SK-N-SH (cell line): ENCODE measurements around the gene CCSER1. TPM values are rescaled to one million over a fixed set of nuclear protein-coding genes. Genes with fewer than 3 reads are reported as not detected.

Experiments
- CTCF ChIA-PET: fragments of 300-600, 350-600 bp; formaldehyde crosslinking; extraction: SDS; loops from one replicate; lab custom pipeline; 2021; lab: Yijun Ruan, JAX
- POLR2A ChIA-PET: fragments of 350-600 bp; sonication (Branson Sonifier 250); formaldehyde crosslinking; extraction: SDS; loops from one replicate; lab custom pipeline; 2020; ENCODE audit warnings: antibody characterized with exemption, inconsistent platforms; lab: Yijun Ruan, JAX
- DNase-seq: peaks from one replicate; pipeline ENCODE4 v3.0.0; 2012
- H2AFZ ChIP-seq: fragments of 200-600 bp; sonication (generic); 2 replicates; pipeline ENCODE4 v1.8.1; 2016; ENCODE audit warnings: antibody characterized with exemption, mild to moderate bottlenecking, low read depth
- H3F3A ChIP-seq: fragments of 200-600 bp; sonication (generic); replicated peaks from 2 replicates; pipeline ENCODE3; 2016; ENCODE audit warnings: antibody characterized with exemption, mild to moderate bottlenecking; ENCODE audit not compliant: insufficient read depth
- H3K27ac ChIP-seq, 2 experiments: fragments of 200-500 bp in 1 of 2; fragments of 200-600 bp in 1 of 2; sonication (Bioruptor generic) in 1 of 2; sonication (generic), shearing (Covaris generic) in 1 of 2; 2 replicates each; pipeline versions ENCODE4 v1.5.1 to v1.6.1; 2014 to 2016; ENCODE audit warnings: low read depth in 2 of 2, inconsistent platforms in 1 of 2, low read length in 1 of 2, mild to moderate bottlenecking in 1 of 2, mixed read lengths in 1 of 2
- H3K27me3 ChIP-seq: fragments of 200-600 bp; sonication (generic), shearing (Covaris generic); 2 replicates; pipeline ENCODE4 v1.6.1; 2016; ENCODE audit warnings: mixed run types; ENCODE audit not compliant: insufficient read depth
- H3K36me3 ChIP-seq, 2 experiments: fragments of 200-500 bp in 1 of 2; fragments of 200-600 bp in 1 of 2; sonication (Bioruptor generic) in 1 of 2; sonication (generic) in 1 of 2; replicated peaks in 1 of 2; 2 replicates each; pipeline versions ENCODE3 to v1.5.1; 2014 to 2016; ENCODE audit warnings: low read length in 1 of 2, mild to moderate bottlenecking in 1 of 2; ENCODE audit not compliant: insufficient read depth in 2 of 2, control insufficient read depth in 1 of 2
- H3K4me1 ChIP-seq, 2 experiments: fragments of 200-500 bp in 1 of 2; fragments of 200-600 bp in 1 of 2; sonication (Bioruptor generic) in 1 of 2; sonication (generic), shearing (Covaris generic) in 1 of 2; 2 replicates each; pipeline versions ENCODE4 v1.5.1 to v1.6.1; 2014 to 2016; ENCODE audit warnings: low read depth in 1 of 2, low read length in 1 of 2, mixed run types in 1 of 2; ENCODE audit not compliant: insufficient read depth in 2 of 2, control insufficient read depth in 1 of 2
- H3K4me2 ChIP-seq: fragments of 200-600 bp; sonication (generic), shearing (Covaris generic); 2 replicates; pipeline ENCODE4 v1.6.1; 2017; ENCODE audit warnings: mixed run types
- H3K4me3 ChIP-seq, 2 experiments: fragments of 200-500 bp in 1 of 2; fragments of 200-600 bp in 1 of 2; sonication (Bioruptor generic) in 1 of 2; sonication (generic), shearing (Covaris generic) in 1 of 2; 2 replicates each; pipeline versions ENCODE4 v1.5.1 to v1.8.1; 2014 to 2016; ENCODE audit warnings: low read depth in 2 of 2, inconsistent platforms in 1 of 2, low read length in 1 of 2, mild to moderate bottlenecking in 1 of 2, mixed read lengths in 1 of 2, moderate library complexity in 1 of 2
- H3K79me2 ChIP-seq: fragments of 200-600 bp; sonication (generic); 2 replicates; pipeline ENCODE4 v1.8.1; 2017; ENCODE audit warnings: mild to moderate bottlenecking; ENCODE audit not compliant: insufficient read depth
- H3K9ac ChIP-seq: fragments of 200-600 bp; sonication (generic); 2 replicates; pipeline ENCODE4 v1.6.1; 2017; ENCODE audit warnings: mixed run types
- H3K9me2 ChIP-seq: fragments of 200-600 bp; sonication (generic); 2 replicates; pipeline ENCODE4 v1.6.1; 2017; ENCODE audit warnings: mixed run types
- H3K9me3 ChIP-seq: fragments of 200-600 bp; sonication (generic); 2 replicates; pipeline ENCODE4 v1.6.1; 2017; ENCODE audit warnings: mixed run types, mild to moderate bottlenecking, moderate library complexity
- H4K20me1 ChIP-seq: fragments of 200-600 bp; sonication (generic); 2 replicates; pipeline ENCODE4 v1.6.1; 2017; ENCODE audit warnings: mild to moderate bottlenecking, mixed run types; ENCODE audit not compliant: insufficient read depth
- CHD2 ChIP-seq: fragments of 150-350 bp; IDR thresholded peaks from 2 replicates; pipeline ENCODE4 v1.6.1; 2018; ENCODE audit warnings: low read length; ENCODE audit not compliant: partially characterized antibody
- EP300 ChIP-seq, 2 experiments: IDR thresholded peaks; 2 replicates each; pipeline versions ENCODE4 v1.4.0 to v1.6.1; 2012; ENCODE audit warnings: borderline replicate concordance in 1 of 2, low read depth in 1 of 2, low read length in 1 of 2
- EZH2phosphoT487 ChIP-seq: fragments of 200-600 bp; sonication (generic); IDR thresholded peaks from 2 replicates; pipeline ENCODE4 v1.6.1; 2017; ENCODE audit warnings: low read depth, mixed run types, mild to moderate bottlenecking, antibody characterized with exemption, moderate library complexity, borderline replicate concordance
- FOXJ3 ChIP-seq: sonication (generic); formaldehyde crosslinking; IDR thresholded peaks from 2 replicates; pipeline ENCODE4 v1.5.1; 2020; ENCODE audit warnings: mild to moderate bottlenecking, missing genetic modification reagents
- MEF2A ChIP-seq: IDR thresholded peaks from 2 replicates; pipeline ENCODE4 v1.4.0; 2012; ENCODE audit warnings: low read depth, borderline replicate concordance
- MXI1 ChIP-seq: IDR thresholded peaks from 2 replicates; pipeline ENCODE4 v1.6.1; 2012; ENCODE audit warnings: mild to moderate bottlenecking, low read depth, low read length, improper control_type of control experiment
- NFIC ChIP-seq: IDR thresholded peaks from 2 replicates; pipeline ENCODE4 v1.4.0; 2012; ENCODE audit warnings: borderline replicate concordance
- PBX3 ChIP-seq: IDR thresholded peaks from 2 replicates; pipeline ENCODE4; 2012
- RCOR1 ChIP-seq: fragments of 150-350 bp; IDR thresholded peaks from 2 replicates; pipeline ENCODE4 v1.6.1; 2017; ENCODE audit warnings: antibody characterized with exemption, low read length
- RFX5 ChIP-seq: IDR thresholded peaks from 2 replicates; pipeline ENCODE4 v1.6.1; 2012; ENCODE audit warnings: mild to moderate bottlenecking, improper control_type of control experiment, low read length
- RXRA ChIP-seq: IDR thresholded peaks from 2 replicates; pipeline ENCODE4 v1.4.0; 2012; ENCODE audit warnings: low read depth, mild to moderate bottlenecking, borderline replicate concordance
- SIN3A ChIP-seq: IDR thresholded peaks from 2 replicates; pipeline ENCODE4 v1.6.1; 2012; ENCODE audit warnings: low read depth, mild to moderate bottlenecking, low read length, moderate library complexity, borderline replicate concordance
- SMC3 ChIP-seq: IDR thresholded peaks from 2 replicates; pipeline ENCODE4 v1.6.1; 2012; ENCODE audit warnings: low read depth, low read length, improper control_type of control experiment
- TAF1 ChIP-seq: IDR thresholded peaks from 2 replicates; pipeline ENCODE4 v1.6.1; 2012; ENCODE audit warnings: low read depth, mild to moderate bottlenecking, low read length, moderate library complexity, borderline replicate concordance
- TCF12 ChIP-seq: IDR thresholded peaks from 2 replicates; pipeline ENCODE4 v1.4.0; 2012
- USF1 ChIP-seq: IDR thresholded peaks from 2 replicates; pipeline ENCODE4 v1.4.0; 2012; ENCODE audit warnings: low read depth, borderline replicate concordance
- USF2 ChIP-seq: fragments of 150-350 bp; IDR thresholded peaks from 2 replicates; pipeline ENCODE4 v1.6.1; 2017; ENCODE audit warnings: antibody characterized with exemption, low read length, low read depth, borderline replicate concordance
- YY1 ChIP-seq: IDR thresholded peaks from 2 replicates; pipeline ENCODE4 v1.4.0; 2012; ENCODE audit warnings: low read depth, mild to moderate bottlenecking
- ZBTB33 ChIP-seq: IDR thresholded peaks from 2 replicates; pipeline ENCODE4 v1.4.0; 2012; ENCODE audit warnings: low read depth, borderline replicate concordance
- WGBS: methylation state at CpG from one replicate; pipeline ENCODE4 v1.1.6; 2017; ENCODE audit warnings: low lambda C conversion rate; 5-methylcytosine and 5-hydroxymethylcytosine counted together
- polyA plus RNA-seq, 3 experiments: library from polyadenylated mRNA; depleted of rRNA; stranded (reverse); fragments of >200 nt; gene quantifications; 2 replicates each; pipeline ENCODE4 v1.2.3, GENCODE V29; 2012

The CCSER1 gene
- polyA plus RNA-seq, 1 of the 3 experiments (the other 2 are of a cell fraction) = 0.05 TPM

GRCh38 chr4:90852237-90852636 is 725.0 kb downstream of the CCSER1 start:
- H3K27me3 ChIP-seq = no peaks in the 10 kb centered on the region
- peaks cover 0 to 13% of the 10 kb centered on the region in 2 experiments; a peak in 2 of 4 replicates for H3K4me1 ChIP-seq
- no peak overlapping the region for H3K9ac ChIP-seq
- ChIA-PET CTCF (interaction anchor here (1.0 kb wide), 1 partner anchor 9 kb away, joined by 3 read pairs; no protein-coding TSS in a partner anchor), POLR2A (no interaction called here)
- no peak overlapping the region for H3K4me3 ChIP-seq
- H3K79me2 ChIP-seq = no peaks in the 10 kb centered on the region
- no peaks in the 10 kb centered on the region for H3K9me3 ChIP-seq
- H3F3A ChIP-seq = peaks cover 17% of the 10 kb centered on the region
- H3K9me2 ChIP-seq = no peaks in the 10 kb centered on the region
- no peak for TF ChIP-seq NFIC
- no peak for TF ChIP-seq YY1
- no peak for TF ChIP-seq RXRA
- TF ChIP-seq SIN3A = no peak
- TF ChIP-seq USF1 = no peak
- no peak for TF ChIP-seq TAF1
- no peak for TF ChIP-seq EZH2phosphoT487
- no peak for TF ChIP-seq FOXJ3 (CRISPR knock-in tag)
- TF ChIP-seq RCOR1 = no peak
- TF ChIP-seq EP300 (IDR thresholded peaks at IDR 0.05; ENCODE audit: borderline replicate concordance in 1 of 2, low read depth in 1 of 2, low read length in 1 of 2) = no peak
- TF ChIP-seq MXI1 = no peak
- TF ChIP-seq USF2 = no peak
- no peak for TF ChIP-seq CHD2
- no peak for TF ChIP-seq ZBTB33
- TF ChIP-seq MEF2A = no peak
- TF ChIP-seq RFX5 = no peak
- TF ChIP-seq SMC3 = no peak
- no peak for TF ChIP-seq PBX3
- TF ChIP-seq TCF12 = no peak
- no peaks in the 10 kb centered on the region for H3K36me3 ChIP-seq
- DNase-seq = no peak
- no peak overlapping the region for H3K4me2 ChIP-seq
- no peak overlapping the region for H3K27ac ChIP-seq
- H2AFZ ChIP-seq = no peak overlapping the region
- 60% methylated on average over 4 of the region's 4 CpGs for WGBS
- H4K20me1 ChIP-seq = no peaks in the 10 kb centered on the region
